Measurements from ENCODE around the gene SLC10A7. TPM values are rescaled to one million over a fixed set of nuclear protein-coding genes. Genes with fewer than 3 reads are reported as not detected.

The SLC10A7 gene
- polyA plus RNA-seq, 4 donors: 13.4 to 18.0 (median 16.4) TPM

GRCh38 chr4:146327859-146328650 is 193.7 kb downstream of the SLC10A7 start:
- DNase-seq (ENCODE audit: low read depth in 4 of 4, low spot score in 3 of 4): no peak

- DNase-seq (ENCODE audit: low read depth in 4 of 4, low spot score in 3 of 4): no peak
Measured at GRCh38 chr4:146318894-146319293, 202.8 kb downstream of the SLC10A7 start.

- DNase-seq (ENCODE audit: low read depth in 4 of 4, low spot score in 3 of 4): no peak
Measured at GRCh38 chr4:146317783-146318182, 204.0 kb downstream of the SLC10A7 start.

GRCh38 chr4:146315184-146315583 is 206.6 kb downstream of the SLC10A7 start:
- no peak for DNase-seq (ENCODE audit: low read depth in 4 of 4, low spot score in 3 of 4)

GRCh38 chr4:146311238-146311970 is 210.3 kb downstream of the SLC10A7 start:
- no peak for DNase-seq (ENCODE audit: low read depth in 4 of 4, low spot score in 3 of 4)

GRCh38 chr4:146310319-146311021 is 211.3 kb downstream of the SLC10A7 start:
- DNase-seq (ENCODE audit: low read depth in 4 of 4, low spot score in 3 of 4): no peak

- no peak for DNase-seq (ENCODE audit: low read depth in 4 of 4, low spot score in 3 of 4)
Measured at GRCh38 chr4:146308951-146309350, 212.8 kb downstream of the SLC10A7 start.

- no peak for DNase-seq (ENCODE audit: low read depth in 4 of 4, low spot score in 3 of 4)
Measured at GRCh38 chr4:146302822-146303221, 218.9 kb downstream of the SLC10A7 start.

- DNase-seq (ENCODE audit: low read depth in 4 of 4, low spot score in 3 of 4): no peak
Measured at GRCh38 chr4:146299607-146300006, 222.1 kb downstream of the SLC10A7 start.

- DNase-seq (ENCODE audit: low read depth in 4 of 4, low spot score in 3 of 4): no peak
Measured at GRCh38 chr4:146294776-146295175, 227.0 kb downstream of the SLC10A7 start.

GRCh38 chr4:146292508-146292907 is 229.2 kb downstream of the SLC10A7 start:
- DNase-seq (ENCODE audit: low read depth in 4 of 4, low spot score in 3 of 4): no peak

- no peak for DNase-seq (ENCODE audit: low read depth in 4 of 4, low spot score in 3 of 4)
Measured at GRCh38 chr4:146291313-146291712, 230.4 kb downstream of the SLC10A7 start.

- DNase-seq (ENCODE audit: low read depth in 4 of 4, low spot score in 3 of 4): no peak
Measured at GRCh38 chr4:146288193-146288592, 233.5 kb downstream of the SLC10A7 start.

- DNase-seq (ENCODE audit: low read depth in 4 of 4, low spot score in 3 of 4): no peak
Measured at GRCh38 chr4:146285037-146285436, 236.7 kb downstream of the SLC10A7 start.

- DNase-seq (ENCODE audit: low read depth in 4 of 4, low spot score in 3 of 4): no peak
Measured at GRCh38 chr4:146283758-146284651, 237.7 kb downstream of the SLC10A7 start.

GRCh38 chr4:146282657-146283056 is 239.1 kb downstream of the SLC10A7 start:
- no peak for DNase-seq (ENCODE audit: low read depth in 4 of 4, low spot score in 3 of 4)

- DNase-seq (ENCODE audit: low read depth in 4 of 4, low spot score in 3 of 4): no peak
Measured at GRCh38 chr4:146278986-146279385, 242.8 kb downstream of the SLC10A7 start.

- no peak for DNase-seq (ENCODE audit: low read depth in 4 of 4, low spot score in 3 of 4)
Measured at GRCh38 chr4:146275370-146275769, 246.4 kb downstream of the SLC10A7 start.

- DNase-seq (ENCODE audit: low read depth in 4 of 4, low spot score in 3 of 4): no peak
Measured at GRCh38 chr4:146274774-146275173, 247.0 kb downstream of the SLC10A7 start.

- DNase-seq (ENCODE audit: low read depth in 4 of 4, low spot score in 3 of 4): no peak
Measured at GRCh38 chr4:146273204-146273901, 248.4 kb downstream of the SLC10A7 start.
